ENCODE data around the gene UBAC2. TPM values are rescaled to one million over a fixed set of nuclear protein-coding genes. Genes with fewer than 3 reads are reported as not detected.

Gene UBAC2
- total and polyA plus RNA-seq, 2 of the 8 experiments (the other 6 are each of a cell fraction or from before 2014, with no cell fraction given): 75.9 to 76.9 TPM

DNA sequence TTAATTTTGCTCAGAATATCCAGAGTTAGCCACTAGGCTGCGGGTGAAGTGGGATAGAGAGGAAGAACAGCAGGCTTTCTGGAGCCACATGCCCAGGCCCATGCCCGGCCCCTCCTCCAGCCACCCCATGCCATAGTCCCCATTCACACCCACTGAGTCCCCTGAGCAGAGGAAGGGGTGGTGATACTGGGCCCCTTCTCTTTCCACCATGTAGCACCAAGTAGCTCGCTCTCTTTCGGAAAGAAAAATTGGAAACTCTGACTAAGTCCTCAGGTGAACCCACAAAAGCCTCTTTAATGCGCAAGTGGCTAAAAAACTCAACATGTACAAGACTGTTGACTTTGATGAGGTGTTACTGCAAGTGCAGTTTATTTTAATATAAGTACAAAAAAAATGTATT is 183.3 kb downstream of the UBAC2 start (continued):
- TF ChIP-seq, protein P1, sequence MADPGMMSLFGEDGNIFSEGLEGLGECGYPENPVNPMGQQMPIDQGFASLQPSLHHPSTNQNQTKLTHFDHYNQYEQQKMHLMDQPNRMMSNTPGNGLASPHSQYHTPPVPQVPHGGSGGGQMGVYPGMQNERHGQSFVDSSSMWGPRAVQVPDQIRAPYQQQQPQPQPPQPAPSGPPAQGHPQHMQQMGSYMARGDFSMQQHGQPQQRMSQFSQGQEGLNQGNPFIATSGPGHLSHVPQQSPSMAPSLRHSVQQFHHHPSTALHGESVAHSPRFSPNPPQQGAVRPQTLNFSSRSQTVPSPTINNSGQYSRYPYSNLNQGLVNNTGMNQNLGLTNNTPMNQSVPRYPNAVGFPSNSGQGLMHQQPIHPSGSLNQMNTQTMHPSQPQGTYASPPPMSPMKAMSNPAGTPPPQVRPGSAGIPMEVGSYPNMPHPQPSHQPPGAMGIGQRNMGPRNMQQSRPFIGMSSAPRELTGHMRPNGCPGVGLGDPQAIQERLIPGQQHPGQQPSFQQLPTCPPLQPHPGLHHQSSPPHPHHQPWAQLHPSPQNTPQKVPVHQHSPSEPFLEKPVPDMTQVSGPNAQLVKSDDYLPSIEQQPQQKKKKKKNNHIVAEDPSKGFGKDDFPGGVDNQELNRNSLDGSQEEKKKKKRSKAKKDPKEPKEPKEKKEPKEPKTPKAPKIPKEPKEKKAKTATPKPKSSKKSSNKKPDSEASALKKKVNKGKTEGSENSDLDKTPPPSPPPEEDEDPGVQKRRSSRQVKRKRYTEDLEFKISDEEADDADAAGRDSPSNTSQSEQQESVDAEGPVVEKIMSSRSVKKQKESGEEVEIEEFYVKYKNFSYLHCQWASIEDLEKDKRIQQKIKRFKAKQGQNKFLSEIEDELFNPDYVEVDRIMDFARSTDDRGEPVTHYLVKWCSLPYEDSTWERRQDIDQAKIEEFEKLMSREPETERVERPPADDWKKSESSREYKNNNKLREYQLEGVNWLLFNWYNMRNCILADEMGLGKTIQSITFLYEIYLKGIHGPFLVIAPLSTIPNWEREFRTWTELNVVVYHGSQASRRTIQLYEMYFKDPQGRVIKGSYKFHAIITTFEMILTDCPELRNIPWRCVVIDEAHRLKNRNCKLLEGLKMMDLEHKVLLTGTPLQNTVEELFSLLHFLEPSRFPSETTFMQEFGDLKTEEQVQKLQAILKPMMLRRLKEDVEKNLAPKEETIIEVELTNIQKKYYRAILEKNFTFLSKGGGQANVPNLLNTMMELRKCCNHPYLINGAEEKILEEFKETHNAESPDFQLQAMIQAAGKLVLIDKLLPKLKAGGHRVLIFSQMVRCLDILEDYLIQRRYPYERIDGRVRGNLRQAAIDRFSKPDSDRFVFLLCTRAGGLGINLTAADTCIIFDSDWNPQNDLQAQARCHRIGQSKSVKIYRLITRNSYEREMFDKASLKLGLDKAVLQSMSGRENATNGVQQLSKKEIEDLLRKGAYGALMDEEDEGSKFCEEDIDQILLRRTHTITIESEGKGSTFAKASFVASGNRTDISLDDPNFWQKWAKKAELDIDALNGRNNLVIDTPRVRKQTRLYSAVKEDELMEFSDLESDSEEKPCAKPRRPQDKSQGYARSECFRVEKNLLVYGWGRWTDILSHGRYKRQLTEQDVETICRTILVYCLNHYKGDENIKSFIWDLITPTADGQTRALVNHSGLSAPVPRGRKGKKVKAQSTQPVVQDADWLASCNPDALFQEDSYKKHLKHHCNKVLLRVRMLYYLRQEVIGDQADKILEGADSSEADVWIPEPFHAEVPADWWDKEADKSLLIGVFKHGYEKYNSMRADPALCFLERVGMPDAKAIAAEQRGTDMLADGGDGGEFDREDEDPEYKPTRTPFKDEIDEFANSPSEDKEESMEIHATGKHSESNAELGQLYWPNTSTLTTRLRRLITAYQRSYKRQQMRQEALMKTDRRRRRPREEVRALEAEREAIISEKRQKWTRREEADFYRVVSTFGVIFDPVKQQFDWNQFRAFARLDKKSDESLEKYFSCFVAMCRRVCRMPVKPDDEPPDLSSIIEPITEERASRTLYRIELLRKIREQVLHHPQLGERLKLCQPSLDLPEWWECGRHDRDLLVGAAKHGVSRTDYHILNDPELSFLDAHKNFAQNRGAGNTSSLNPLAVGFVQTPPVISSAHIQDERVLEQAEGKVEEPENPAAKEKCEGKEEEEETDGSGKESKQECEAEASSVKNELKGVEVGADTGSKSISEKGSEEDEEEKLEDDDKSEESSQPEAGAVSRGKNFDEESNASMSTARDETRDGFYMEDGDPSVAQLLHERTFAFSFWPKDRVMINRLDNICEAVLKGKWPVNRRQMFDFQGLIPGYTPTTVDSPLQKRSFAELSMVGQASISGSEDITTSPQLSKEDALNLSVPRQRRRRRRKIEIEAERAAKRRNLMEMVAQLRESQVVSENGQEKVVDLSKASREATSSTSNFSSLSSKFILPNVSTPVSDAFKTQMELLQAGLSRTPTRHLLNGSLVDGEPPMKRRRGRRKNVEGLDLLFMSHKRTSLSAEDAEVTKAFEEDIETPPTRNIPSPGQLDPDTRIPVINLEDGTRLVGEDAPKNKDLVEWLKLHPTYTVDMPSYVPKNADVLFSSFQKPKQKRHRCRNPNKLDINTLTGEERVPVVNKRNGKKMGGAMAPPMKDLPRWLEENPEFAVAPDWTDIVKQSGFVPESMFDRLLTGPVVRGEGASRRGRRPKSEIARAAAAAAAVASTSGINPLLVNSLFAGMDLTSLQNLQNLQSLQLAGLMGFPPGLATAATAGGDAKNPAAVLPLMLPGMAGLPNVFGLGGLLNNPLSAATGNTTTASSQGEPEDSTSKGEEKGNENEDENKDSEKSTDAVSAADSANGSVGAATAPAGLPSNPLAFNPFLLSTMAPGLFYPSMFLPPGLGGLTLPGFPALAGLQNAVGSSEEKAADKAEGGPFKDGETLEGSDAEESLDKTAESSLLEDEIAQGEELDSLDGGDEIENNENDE (IDR thresholded peaks at IDR 0.05; ENCODE audit: insufficient replicate concordance, low read length): no peak
- no peak for TF ChIP-seq ASH2L (IDR thresholded peaks at IDR 0.05; ENCODE audit: low read length)
- TF ChIP-seq GTF2F1 (IDR thresholded peaks at IDR 0.05; ENCODE audit: borderline replicate concordance, low read depth, low read length): no peak
- TF ChIP-seq TCF12 (IDR thresholded peaks at IDR 0.05; ENCODE audit: low read depth, low read length): no peak
- no peak for TF ChIP-seq KDM5A (IDR thresholded peaks at IDR 0.05; ENCODE audit: low read length)
- no peak for TF ChIP-seq TEAD4 (IDR thresholded peaks at IDR 0.05; ENCODE audit: low read depth, low read length)
- TF ChIP-seq RFX5 (IDR thresholded peaks at IDR 0.05; ENCODE audit: borderline replicate concordance, low read depth, low read length): no peak
- no peak for TF ChIP-seq JUND (IDR thresholded peaks at IDR 0.05; ENCODE audit: low read length)
- TF ChIP-seq HDAC6 (IDR thresholded peaks at IDR 0.05; ENCODE audit: low read depth, low read length): no peak
- no peak for TF ChIP-seq JUN (IDR thresholded peaks at IDR 0.05; ENCODE audit: low read depth, low read length)
- no peak for TF ChIP-seq EP300 (IDR thresholded peaks at IDR 0.05; ENCODE audit: borderline replicate concordance in 1 of 2, low read depth in 2 of 2, low read length in 2 of 2)
